Thyroid gland (tissue), 4 donors: ENCODE results near the gene ZFAND2B.

Source experiments
- CTCF ChIP-seq, 6 experiments: fragments of 200-600 bp in 3 of 6; fragments of 450-650 bp in 3 of 6; sonication (generic) in 3 of 6; IDR thresholded peaks; one replicate each; pipeline ENCODE4 v1.5.1; 2016 to 2019; ENCODE audit warnings: antibody characterized with exemption in 6 of 6, mild to moderate bottlenecking in 2 of 6, inconsistent platforms in 1 of 6, moderate library complexity in 1 of 6
- POLR2A ChIP-seq, 2 donors: fragments of 450-650 bp; IDR thresholded peaks; one replicate each; pipeline ENCODE4 v1.6.1; 2017; ENCODE audit warnings: antibody characterized with exemption in 2 of 2, mild to moderate bottlenecking in 2 of 2, moderate library complexity in 1 of 2

- TF ChIP-seq CTCF (IDR thresholded peaks at IDR 0.05) (peak in 2 of 6 experiments; percentile 8 to 47), POLR2A (IDR thresholded peaks at IDR 0.05) (peak; percentile 69 to 99)
Measured at GRCh38 chr2:219206328-219207133, at the start of gene ZFAND2B.
